Measurements from ENCODE around the gene ALKBH2.
A peak's percentile ranks its signal among the peaks of the same experiment; 100 is the strongest.

Gene ALKBH2

GRCh38 chr12:109113661-109114321, 20.5 kb upstream of the ALKBH2 start:
- no peak for DNase-seq (ENCODE audit: low read depth)

- DNase-seq (ENCODE audit: low read depth): no peak
Measured at GRCh38 chr12:109112720-109113465, 19.6 kb upstream of the ALKBH2 start.

GRCh38 chr12:109110988-109111495, 17.8 kb upstream of the ALKBH2 start:
- no peak for DNase-seq (ENCODE audit: low read depth)

GRCh38 chr12:109109746-109110350, 16.6 kb upstream of the ALKBH2 start:
- no peak for DNase-seq (ENCODE audit: low read depth)

GRCh38 chr12:109105176-109105575, 11.9 kb upstream of the ALKBH2 start:
- DNase-seq (ENCODE audit: low read depth): no peak

GRCh38 chr12:109102491-109102890, 9.2 kb upstream of the ALKBH2 start:
- no peak for DNase-seq (ENCODE audit: low read depth)

- DNase-seq (ENCODE audit: low read depth): no peak
Measured at GRCh38 chr12:109100741-109101140, 7.5 kb upstream of the ALKBH2 start.

- no peak for DNase-seq (ENCODE audit: low read depth)
Measured at GRCh38 chr12:109099431-109100020, 6.3 kb upstream of the ALKBH2 start.

GRCh38 chr12:109098651-109099050, 5.4 kb upstream of the ALKBH2 start:
- DNase-seq (ENCODE audit: low read depth): no peak

GRCh38 chr12:109098183-109098604, 4.9 kb upstream of the ALKBH2 start:
- no peak for DNase-seq (ENCODE audit: low read depth)

GRCh38 chr12:109097435-109098182, 4.3 kb upstream of the ALKBH2 start, which contains the start of gene UNG:
TSS of gene UNG (plus strand) at chr12:109097597. CDS start at chr12:109097680, 83 bp downstream.
- peak; percentile 94 for DNase-seq (ENCODE audit: low read depth)

- no peak for DNase-seq (ENCODE audit: low read depth)
Measured at GRCh38 chr12:109097140-109097434, 3.8 kb upstream of the ALKBH2 start.

- no peak for DNase-seq (ENCODE audit: low read depth)
Measured at GRCh38 chr12:109092497-109093021, 713 bp downstream of the ALKBH2 start.

GRCh38 chr12:109089683-109090082, 3.6 kb downstream of the ALKBH2 start:
- DNase-seq (ENCODE audit: low read depth): no peak

- no peak for DNase-seq (ENCODE audit: low read depth)
Measured at GRCh38 chr12:109088818-109089217, 4.5 kb downstream of the ALKBH2 start.

- DNase-seq (ENCODE audit: low read depth): no peak
Measured at GRCh38 chr12:109087250-109087649, 6.0 kb downstream of the ALKBH2 start.

GRCh38 chr12:109085590-109085989, 7.7 kb downstream of the ALKBH2 start:
- DNase-seq (ENCODE audit: low read depth): no peak

- DNase-seq (ENCODE audit: low read depth): no peak
Measured at GRCh38 chr12:109084425-109084824, 8.8 kb downstream of the ALKBH2 start.

- DNase-seq (ENCODE audit: low read depth): no peak
Measured at GRCh38 chr12:109082751-109083150, 10.5 kb downstream of the ALKBH2 start.

- no peak for DNase-seq (ENCODE audit: low read depth)
Measured at GRCh38 chr12:109074866-109075265, 18.4 kb downstream of the ALKBH2 start.

All from stimulated activated CD8-positive, alpha-beta memory T cell treated with anti-CD3 and anti-CD28 coated beads, Interleukin-15, amount 100 ng/mL, for 24 hours (primary cell).